Upper lobe of left lung (tissue), 6 donors: ENCODE data around the gene RPL37. TPM values are rescaled to one million over a fixed set of nuclear protein-coding genes. Genes with fewer than 3 reads are reported as not detected.
"Not testable (repeated sequence)": the region's sequence is repeated elsewhere in the genome, so short reads cannot be mapped to it uniquely, and the experiment has no call there.

Source experiments
- ATAC-seq, 2 donors: fragments of 200-7000 bp; cut with Tn5 transposase; one replicate each; pipeline ENCODE4 v1.9.1; 2022; ENCODE audit warnings: mild to moderate bottlenecking in 2 of 2, moderate library complexity in 2 of 2; ENCODE audit not compliant: low FRiP score in 2 of 2
- DNase-seq, 2 donors: peaks; one replicate each; pipeline ENCODE4 v3.0.0-alpha.2; 2019 to 2020
- H3K27ac ChIP-seq, 4 donors: fragments of 200-600 bp; sonication (generic); one replicate each; pipeline ENCODE4 v1.5.1; 2016 to 2019
- H3K27me3 ChIP-seq, 4 donors: fragments of 200-600 bp; sonication (generic); one replicate each; pipeline ENCODE4 v1.5.1; 2017 to 2019
- H3K36me3 ChIP-seq, 4 donors: fragments of 200-600 bp; sonication (generic); one replicate each; pipeline ENCODE4 v1.5.1; 2016 to 2019
- H3K4me1 ChIP-seq, 4 donors: fragments of 200-600 bp; sonication (generic); one replicate each; pipeline ENCODE4 v1.5.1; 2018 to 2019
- H3K4me3 ChIP-seq, 4 donors: fragments of 200-600 bp; sonication (generic); one replicate each; pipeline ENCODE4 v1.5.1; 2017 to 2019; ENCODE audit warnings: mild to moderate bottlenecking in 2 of 4, moderate library complexity in 1 of 4
- H3K9me3 ChIP-seq, 4 donors: fragments of 200-600 bp; sonication (generic); one replicate each; pipeline ENCODE4 v1.5.1; 2018 to 2019
- EP300 ChIP-seq, 4 donors: sonication (generic); formaldehyde crosslinking; IDR thresholded peaks; one replicate each; pipeline ENCODE4 v1.5.1; 2017; ENCODE audit warnings: antibody characterized with exemption in 4 of 4, control low read depth in 2 of 4
- POLR2A ChIP-seq, 4 donors: fragments of 450-650 bp; IDR thresholded peaks; one replicate each; pipeline ENCODE4 v1.5.1; 2016 to 2017; ENCODE audit warnings: antibody characterized with exemption in 4 of 4, mild to moderate bottlenecking in 2 of 4
- POLR2AphosphoS5 ChIP-seq, 2 donors: sonication (generic); formaldehyde crosslinking; IDR thresholded peaks; one replicate each; pipeline ENCODE4 v1.5.1; 2017; ENCODE audit warnings: antibody characterized with exemption in 2 of 2
- WGBS, 2 donors: methylation state at CpG; one replicate each; pipeline ENCODE4 v1.1.5; 2017 to 2018; 5-methylcytosine and 5-hydroxymethylcytosine counted together
- total RNA-seq, 6 donors: library from RNA; depleted of rRNA in 4 of 6; stranded (reverse); fragments of >200 nt in 4 of 6; gene quantifications; one replicate each; pipeline versions ENCODE4 v1.1.0 to v1.2.1, GENCODE V29; 2016 to 2021
- TF ChIP-seq, protein P1 (sequence below), 6 experiments: fragments of 450-650 bp in 4 of 6; fragments of 200-600 bp in 2 of 6; sonication (generic) in 2 of 6; IDR thresholded peaks; one replicate each; pipeline ENCODE4 v1.5.1; 2016 to 2019; ENCODE audit warnings: antibody characterized with exemption in 6 of 6
- donor health status: DM: no; HTN: no; CAD: no; lungs with moderate emphysema.
- donor health status: DM: no; HTN: yes; CAD: no; lungs with severe emphysema.

Gene RPL37
- total RNA-seq, 6 donors from 2014 or later, result 115 to 977 (median 185) TPM

DNA sequence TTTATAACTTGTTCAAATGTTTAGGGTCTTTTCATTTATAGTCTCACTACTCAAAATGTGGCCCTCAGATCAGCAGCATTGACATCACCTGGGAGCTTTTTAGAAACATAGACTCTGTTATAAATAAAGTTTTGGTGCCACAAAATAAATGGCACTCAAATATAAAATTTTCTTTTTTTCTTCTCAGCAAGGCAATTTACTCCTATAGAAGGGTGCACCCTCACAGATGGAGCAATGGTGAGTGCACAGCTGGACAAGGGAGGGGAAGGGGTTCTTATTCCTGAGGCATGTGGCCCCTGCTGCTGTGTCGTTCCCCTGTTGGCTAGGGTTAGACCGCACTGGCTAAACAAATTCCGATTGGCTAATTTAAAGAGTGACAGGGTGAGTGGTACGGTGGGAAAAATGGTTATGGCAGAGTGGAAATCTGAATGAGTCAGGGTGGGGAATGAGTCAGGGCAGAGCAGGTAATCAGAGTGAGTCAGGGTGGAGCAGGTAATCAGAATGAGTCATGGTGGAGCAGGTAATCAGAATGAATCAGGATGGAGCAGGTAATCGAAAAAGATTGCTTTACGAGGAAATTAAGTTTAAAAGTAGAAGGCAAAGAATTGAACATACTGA lies 42.5 kb upstream of the RPL37 start:
- Histone ChIP-seq H3K4me3 (no peak overlapping the region), H3K36me3 (no peaks in the 10 kb centered on the region), H3K27ac (no peak overlapping the region), H3K9me3 (peaks cover 0 to 5% (median 0%) of the 10 kb centered on the region in 4 donors), H3K27me3 (no peaks in the 10 kb centered on the region), H3K4me1 (no peaks in the 10 kb centered on the region)
- no peak for DNase-seq
- 91 to 93% methylated on average over 6 of the region's 6 CpGs for WGBS, 2 donors
- ATAC-seq, result no peak
- TF ChIP-seq POLR2AphosphoS5 (IDR thresholded peaks at IDR 0.05) (no peak), POLR2A (IDR thresholded peaks at IDR 0.05) (no peak), EP300 (IDR thresholded peaks at IDR 0.05) (no peak)
- TF ChIP-seq, protein P1, sequence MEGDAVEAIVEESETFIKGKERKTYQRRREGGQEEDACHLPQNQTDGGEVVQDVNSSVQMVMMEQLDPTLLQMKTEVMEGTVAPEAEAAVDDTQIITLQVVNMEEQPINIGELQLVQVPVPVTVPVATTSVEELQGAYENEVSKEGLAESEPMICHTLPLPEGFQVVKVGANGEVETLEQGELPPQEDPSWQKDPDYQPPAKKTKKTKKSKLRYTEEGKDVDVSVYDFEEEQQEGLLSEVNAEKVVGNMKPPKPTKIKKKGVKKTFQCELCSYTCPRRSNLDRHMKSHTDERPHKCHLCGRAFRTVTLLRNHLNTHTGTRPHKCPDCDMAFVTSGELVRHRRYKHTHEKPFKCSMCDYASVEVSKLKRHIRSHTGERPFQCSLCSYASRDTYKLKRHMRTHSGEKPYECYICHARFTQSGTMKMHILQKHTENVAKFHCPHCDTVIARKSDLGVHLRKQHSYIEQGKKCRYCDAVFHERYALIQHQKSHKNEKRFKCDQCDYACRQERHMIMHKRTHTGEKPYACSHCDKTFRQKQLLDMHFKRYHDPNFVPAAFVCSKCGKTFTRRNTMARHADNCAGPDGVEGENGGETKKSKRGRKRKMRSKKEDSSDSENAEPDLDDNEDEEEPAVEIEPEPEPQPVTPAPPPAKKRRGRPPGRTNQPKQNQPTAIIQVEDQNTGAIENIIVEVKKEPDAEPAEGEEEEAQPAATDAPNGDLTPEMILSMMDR (IDR thresholded peaks at IDR 0.05), result no peak

- H3K4me1 ChIP-seq, result no peaks in the 10 kb centered on the region
- no peaks in the 10 kb centered on the region for H3K27me3 ChIP-seq
- no peak overlapping the region for H3K4me3 ChIP-seq
- ATAC-seq (no peak), DNase-seq (no peak)
- H3K27ac ChIP-seq, result no peak overlapping the region
- H3K9me3 ChIP-seq, result no peaks in the 10 kb centered on the region
- TF ChIP-seq EP300 (IDR thresholded peaks at IDR 0.05) (no peak), POLR2A (IDR thresholded peaks at IDR 0.05) (no peak), POLR2AphosphoS5 (IDR thresholded peaks at IDR 0.05) (no peak)
- TF ChIP-seq, protein P1 (IDR thresholded peaks at IDR 0.05), result no peak
- WGBS, 2 donors, result 74 to 81% methylated on average over 3 of the region's 3 CpGs
- no peaks in the 10 kb centered on the region for H3K36me3 ChIP-seq
Measured at GRCh38 chr5:40875958-40876357, 40.9 kb upstream of the RPL37 start.

GRCh38 chr5:40873286-40873880 lies 38.4 kb upstream of the RPL37 start:
- 93 to 98% methylated on average over 3 of the region's 3 CpGs for WGBS, 2 donors
- Histone ChIP-seq H3K9me3 (no peaks in the 10 kb centered on the region), H3K4me3 (no peak overlapping the region), H3K36me3 (no peaks in the 10 kb centered on the region), H3K27me3 (no peaks in the 10 kb centered on the region), H3K4me1 (no peaks in the 10 kb centered on the region), H3K27ac (no peak overlapping the region)
- ATAC-seq, result no peak
- no peak for TF ChIP-seq POLR2A (IDR thresholded peaks at IDR 0.05)
- no peak for TF ChIP-seq EP300 (IDR thresholded peaks at IDR 0.05)
- TF ChIP-seq, protein P1 (IDR thresholded peaks at IDR 0.05), result no peak
- no peak for TF ChIP-seq POLR2AphosphoS5 (IDR thresholded peaks at IDR 0.05)
- no peak for DNase-seq

DNA sequence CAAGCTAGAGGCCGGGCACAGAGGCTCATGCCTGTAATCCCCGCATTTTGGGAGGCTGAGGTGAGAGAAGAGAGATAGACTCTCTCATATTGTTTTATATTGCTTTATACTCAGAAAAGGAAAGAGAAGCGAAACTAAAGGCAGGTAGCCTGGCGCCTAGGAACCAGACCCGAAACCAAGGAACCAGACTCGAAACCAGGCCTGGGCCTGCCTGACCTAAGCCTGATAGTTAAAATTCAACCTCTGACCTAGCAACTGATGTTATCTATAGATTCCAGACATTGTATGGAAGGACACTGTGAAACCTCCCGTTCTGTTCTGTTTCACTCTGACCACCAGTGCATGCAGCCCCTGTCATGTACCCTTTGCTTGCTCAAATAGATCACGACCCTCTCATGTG lies 37.2 kb upstream of the RPL37 start:
- not testable (repeated sequence) for DNase-seq, H3K27me3 ChIP-seq, H3K4me1 ChIP-seq, ATAC-seq, H3K4me3 ChIP-seq, H3K27ac ChIP-seq, H3K36me3 ChIP-seq, H3K9me3 ChIP-seq
- 89 to 94% methylated on average over 8 of the region's 8 CpGs for WGBS, 2 donors

- TF ChIP-seq EP300 (IDR thresholded peaks at IDR 0.05) (no peak), POLR2AphosphoS5 (IDR thresholded peaks at IDR 0.05) (no peak), POLR2A (IDR thresholded peaks at IDR 0.05) (no peak)
- TF ChIP-seq, protein P1 (IDR thresholded peaks at IDR 0.05), result no peak
- H3K36me3 ChIP-seq, result no peaks in the 10 kb centered on the region
- DNase-seq (no peak), ATAC-seq (no peak)
- no peaks in the 10 kb centered on the region for H3K9me3 ChIP-seq
- no peak overlapping the region for H3K4me3 ChIP-seq
- 69 to 85% methylated on average over 4 of the region's 4 CpGs for WGBS, 2 donors
- H3K27ac ChIP-seq, result no peak overlapping the region
- no peaks in the 10 kb centered on the region for H3K4me1 ChIP-seq
- H3K27me3 ChIP-seq, result no peaks in the 10 kb centered on the region
Measured at GRCh38 chr5:40871177-40871576, 36.2 kb upstream of the RPL37 start.
